RWPE2 (cell line): ENCODE results near the gene BIRC3.

Source experiments
- ATAC-seq: fragments of 200-7000 bp; cut with Tn5 transposase; 3 replicates; pipeline ENCODE4 v1.9.1; 2021; ENCODE audit warnings: low read depth
- DNase-seq: peaks from one replicate; pipeline ENCODE4 v3.0.0-alpha.2; 2020; ENCODE audit warnings: low spot score
- H3K27ac ChIP-seq: fragments of 450-650 bp; 2 replicates; pipeline ENCODE4 v1.5.1; 2017; ENCODE audit warnings: mild to moderate bottlenecking; ENCODE audit not compliant: poor library complexity, severe bottlenecking
- H3K27me3 ChIP-seq: fragments of 250-450 bp; sonication (Bioruptor Pico); 2 replicates; pipeline ENCODE4 v1.5.1; 2021; ENCODE audit warnings: mild to moderate bottlenecking, moderate library complexity; ENCODE audit not compliant: insufficient read depth, poor library complexity, severe bottlenecking
- H3K36me3 ChIP-seq: fragments of 250-450 bp; sonication (Bioruptor Pico); 2 replicates; pipeline ENCODE4 v1.5.1; 2020; ENCODE audit warnings: low read depth, mild to moderate bottlenecking, moderate library complexity
- H3K4me1 ChIP-seq: fragments of 250-450 bp; sonication (Bioruptor Pico); 2 replicates; pipeline ENCODE4 v1.5.1; 2021; ENCODE audit warnings: mild to moderate bottlenecking, moderate library complexity; ENCODE audit not compliant: insufficient read depth, poor library complexity, severe bottlenecking
- H3K4me3 ChIP-seq: fragments of 250-450 bp; sonication (Bioruptor Pico); 2 replicates; pipeline ENCODE4 v1.5.1; 2021; ENCODE audit warnings: mild to moderate bottlenecking, moderate library complexity; ENCODE audit not compliant: severe bottlenecking
- H3K9me3 ChIP-seq: fragments of 250-450 bp; sonication (Bioruptor Pico); 2 replicates; pipeline ENCODE4 v1.5.1; 2021; ENCODE audit warnings: mild to moderate bottlenecking, moderate library complexity; ENCODE audit not compliant: severe bottlenecking
- TF ChIP-seq, protein P1 (sequence below): fragments of 450-650 bp; IDR thresholded peaks from one replicate; pipeline ENCODE4 v1.5.1; 2017; ENCODE audit warnings: mild to moderate bottlenecking, moderate library complexity; ENCODE audit not compliant: poor library complexity, severe bottlenecking

The BIRC3 gene

GRCh38 chr11:102320679-102321078 is 3.4 kb downstream of the BIRC3 start:
- ATAC-seq, result no peak
- H3K4me1 ChIP-seq, result peaks cover 50% of the 10 kb centered on the region
- no peaks in the 10 kb centered on the region for H3K9me3 ChIP-seq
- no peak for DNase-seq
- H3K27me3 ChIP-seq, result no peaks in the 10 kb centered on the region
- TF ChIP-seq, protein P1, sequence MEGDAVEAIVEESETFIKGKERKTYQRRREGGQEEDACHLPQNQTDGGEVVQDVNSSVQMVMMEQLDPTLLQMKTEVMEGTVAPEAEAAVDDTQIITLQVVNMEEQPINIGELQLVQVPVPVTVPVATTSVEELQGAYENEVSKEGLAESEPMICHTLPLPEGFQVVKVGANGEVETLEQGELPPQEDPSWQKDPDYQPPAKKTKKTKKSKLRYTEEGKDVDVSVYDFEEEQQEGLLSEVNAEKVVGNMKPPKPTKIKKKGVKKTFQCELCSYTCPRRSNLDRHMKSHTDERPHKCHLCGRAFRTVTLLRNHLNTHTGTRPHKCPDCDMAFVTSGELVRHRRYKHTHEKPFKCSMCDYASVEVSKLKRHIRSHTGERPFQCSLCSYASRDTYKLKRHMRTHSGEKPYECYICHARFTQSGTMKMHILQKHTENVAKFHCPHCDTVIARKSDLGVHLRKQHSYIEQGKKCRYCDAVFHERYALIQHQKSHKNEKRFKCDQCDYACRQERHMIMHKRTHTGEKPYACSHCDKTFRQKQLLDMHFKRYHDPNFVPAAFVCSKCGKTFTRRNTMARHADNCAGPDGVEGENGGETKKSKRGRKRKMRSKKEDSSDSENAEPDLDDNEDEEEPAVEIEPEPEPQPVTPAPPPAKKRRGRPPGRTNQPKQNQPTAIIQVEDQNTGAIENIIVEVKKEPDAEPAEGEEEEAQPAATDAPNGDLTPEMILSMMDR, result no peak
- no peak overlapping the region for H3K4me3 ChIP-seq
- H3K27ac ChIP-seq, result peak overlapping the region; percentile 86
- peaks cover 10% of the 10 kb centered on the region for H3K36me3 ChIP-seq

GRCh38 chr11:102322560-102322959 is 5.3 kb downstream of the BIRC3 start:
- H3K27me3 ChIP-seq, result no peaks in the 10 kb centered on the region
- TF ChIP-seq, protein P1, result no peak
- DNase-seq (no peak), ATAC-seq (no peak)
- no peak overlapping the region for H3K4me3 ChIP-seq
- H3K27ac ChIP-seq, result peak overlapping the region; percentile 86
- peaks cover 15% of the 10 kb centered on the region for H3K36me3 ChIP-seq
- H3K4me1 ChIP-seq, result peaks cover 42% of the 10 kb centered on the region
- no peaks in the 10 kb centered on the region for H3K9me3 ChIP-seq

DNA sequence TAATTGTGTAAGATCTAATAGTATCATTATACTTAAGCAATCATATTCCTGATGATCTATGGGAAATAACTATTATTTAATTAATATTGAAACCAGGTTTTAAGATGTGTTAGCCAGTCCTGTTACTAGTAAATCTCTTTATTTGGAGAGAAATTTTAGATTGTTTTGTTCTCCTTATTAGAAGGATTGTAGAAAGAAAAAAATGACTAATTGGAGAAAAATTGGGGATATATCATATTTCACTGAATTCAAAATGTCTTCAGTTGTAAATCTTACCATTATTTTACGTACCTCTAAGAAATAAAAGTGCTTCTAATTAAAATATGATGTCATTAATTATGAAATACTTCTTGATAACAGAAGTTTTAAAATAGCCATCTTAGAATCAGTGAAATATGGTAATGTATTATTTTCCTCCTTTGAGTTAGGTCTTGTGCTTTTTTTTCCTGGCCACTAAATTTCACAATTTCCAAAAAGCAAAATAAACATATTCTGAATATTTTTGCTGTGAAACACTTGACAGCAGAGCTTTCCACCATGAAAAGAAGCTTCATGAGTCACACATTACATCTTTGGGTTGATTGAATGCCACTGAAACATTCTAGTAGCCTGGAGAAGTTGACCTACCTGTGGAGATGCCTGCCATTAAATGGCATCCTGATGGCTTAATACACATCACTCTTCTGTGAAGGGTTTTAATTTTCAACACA is 6.4 kb downstream of the BIRC3 start:
- DNase-seq, result no peak
- TF ChIP-seq, protein P1, result no peak
- Histone ChIP-seq H3K27ac (peak overlapping the region; percentile 86), H3K9me3 (no peaks in the 10 kb centered on the region), H3K27me3 (no peaks in the 10 kb centered on the region), H3K4me1 (peaks cover 36% of the 10 kb centered on the region), H3K36me3 (peaks cover 24% of the 10 kb centered on the region), H3K4me3 (no peak overlapping the region)
- ATAC-seq, result peak; percentile 95

DNA sequence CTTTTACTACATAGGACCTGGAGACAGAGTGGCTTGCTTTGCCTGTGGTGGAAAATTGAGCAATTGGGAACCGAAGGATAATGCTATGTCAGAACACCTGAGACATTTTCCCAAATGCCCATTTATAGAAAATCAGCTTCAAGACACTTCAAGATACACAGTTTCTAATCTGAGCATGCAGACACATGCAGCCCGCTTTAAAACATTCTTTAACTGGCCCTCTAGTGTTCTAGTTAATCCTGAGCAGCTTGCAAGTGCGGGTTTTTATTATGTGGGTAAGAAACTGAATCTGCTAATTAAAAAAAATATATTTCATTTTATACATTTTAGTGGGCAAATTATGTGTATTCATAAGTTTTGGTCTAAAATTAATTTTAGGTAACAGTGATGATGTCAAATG is 7.8 kb downstream of the BIRC3 start:
- Histone ChIP-seq H3K27ac (peak overlapping the region; percentile 86), H3K4me3 (no peak overlapping the region), H3K27me3 (no peaks in the 10 kb centered on the region), H3K4me1 (peaks cover 36% of the 10 kb centered on the region), H3K9me3 (no peaks in the 10 kb centered on the region), H3K36me3 (peaks cover 37% of the 10 kb centered on the region)
- ATAC-seq (no peak), DNase-seq (no peak)
- TF ChIP-seq, protein P1, result no peak

DNA sequence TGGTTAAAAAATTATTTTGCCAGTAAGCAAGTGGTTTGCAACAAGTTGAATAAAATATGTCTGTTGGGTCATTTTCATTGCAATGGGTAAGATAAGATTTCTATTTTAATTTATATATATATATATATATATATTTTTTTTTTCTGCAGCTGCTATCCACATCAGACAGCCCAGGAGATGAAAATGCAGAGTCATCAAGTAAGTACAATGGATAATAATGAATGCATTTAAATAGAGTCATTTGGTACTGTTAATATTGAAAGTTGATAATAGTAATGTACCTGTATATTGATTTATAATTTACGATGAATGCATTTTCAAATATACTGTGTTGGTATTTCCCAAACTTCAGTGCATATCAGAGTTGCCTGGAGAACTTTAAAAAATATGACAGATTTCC is 11.5 kb downstream of the BIRC3 start:
- no peaks in the 10 kb centered on the region for H3K27me3 ChIP-seq
- H3K9me3 ChIP-seq, result no peaks in the 10 kb centered on the region
- DNase-seq (no peak), ATAC-seq (no peak)
- H3K4me1 ChIP-seq, result peaks cover 13% of the 10 kb centered on the region
- TF ChIP-seq, protein P1, result no peak
- no peak overlapping the region for H3K27ac ChIP-seq
- no peak overlapping the region for H3K4me3 ChIP-seq
- peaks cover 56% of the 10 kb centered on the region for H3K36me3 ChIP-seq
